Neural progenitor cell (in vitro differentiated cells): Measurements from ENCODE around the gene STX8.

Experiments
- CTCF ChIP-seq: fragments of 200-600 bp; sonication (generic); IDR thresholded peaks from 2 replicates; pipeline ENCODE4 v1.5.1; 2017; ENCODE audit warnings: antibody characterized with exemption, mild to moderate bottlenecking
- EZH2 ChIP-seq: fragments of 200-600 bp; sonication (generic); IDR thresholded peaks from 2 replicates; pipeline ENCODE4 v1.6.1; 2017; ENCODE audit warnings: antibody characterized with exemption, mild to moderate bottlenecking, moderate library complexity
- EZH2phosphoT487 ChIP-seq: fragments of 200-600 bp; sonication (generic); IDR thresholded peaks from 2 replicates; pipeline ENCODE4 v1.6.1; 2017; ENCODE audit warnings: antibody characterized with exemption

DNA sequence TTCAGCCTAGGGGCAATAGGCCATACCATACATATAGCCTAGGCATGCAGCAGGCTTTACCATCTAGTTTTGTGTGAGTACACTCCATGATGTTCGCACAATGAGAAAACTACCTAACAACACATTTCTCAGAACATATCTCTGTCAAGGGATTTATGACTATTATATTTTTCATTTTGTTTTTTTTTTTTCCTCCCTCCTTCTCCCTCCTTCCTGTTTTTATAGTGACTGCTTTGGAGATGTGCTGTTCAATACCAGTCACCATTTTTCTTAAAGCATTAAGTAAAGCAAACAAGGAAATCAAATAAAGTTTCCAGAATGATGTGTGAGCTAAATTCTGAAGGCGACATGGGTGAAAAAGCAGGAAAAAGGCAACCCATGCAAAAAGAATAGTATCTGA, 194.6 kb downstream of the STX8 start:
- no peak for TF ChIP-seq CTCF
- TF ChIP-seq EZH2phosphoT487, result no peak
- TF ChIP-seq EZH2, result no peak
